Measurements from ENCODE around the gene GOLGA6L2. TPM values are rescaled to one million over a fixed set of nuclear protein-coding genes. Genes with fewer than 3 reads are reported as not detected.
"Not testable (repeated sequence)": the region's sequence is repeated elsewhere in the genome, so short reads cannot be mapped to it uniquely, and the experiment has no call there.

The GOLGA6L2 gene
- total RNA-seq, 1 experiment from 2014 or later: not detected

- DNase-seq (ENCODE audit: extremely low read depth, low read depth): no peak
These were observed 22.7 kb downstream of the GOLGA6L2 start for GRCh38 chr15:23424111-23424904.

DNA sequence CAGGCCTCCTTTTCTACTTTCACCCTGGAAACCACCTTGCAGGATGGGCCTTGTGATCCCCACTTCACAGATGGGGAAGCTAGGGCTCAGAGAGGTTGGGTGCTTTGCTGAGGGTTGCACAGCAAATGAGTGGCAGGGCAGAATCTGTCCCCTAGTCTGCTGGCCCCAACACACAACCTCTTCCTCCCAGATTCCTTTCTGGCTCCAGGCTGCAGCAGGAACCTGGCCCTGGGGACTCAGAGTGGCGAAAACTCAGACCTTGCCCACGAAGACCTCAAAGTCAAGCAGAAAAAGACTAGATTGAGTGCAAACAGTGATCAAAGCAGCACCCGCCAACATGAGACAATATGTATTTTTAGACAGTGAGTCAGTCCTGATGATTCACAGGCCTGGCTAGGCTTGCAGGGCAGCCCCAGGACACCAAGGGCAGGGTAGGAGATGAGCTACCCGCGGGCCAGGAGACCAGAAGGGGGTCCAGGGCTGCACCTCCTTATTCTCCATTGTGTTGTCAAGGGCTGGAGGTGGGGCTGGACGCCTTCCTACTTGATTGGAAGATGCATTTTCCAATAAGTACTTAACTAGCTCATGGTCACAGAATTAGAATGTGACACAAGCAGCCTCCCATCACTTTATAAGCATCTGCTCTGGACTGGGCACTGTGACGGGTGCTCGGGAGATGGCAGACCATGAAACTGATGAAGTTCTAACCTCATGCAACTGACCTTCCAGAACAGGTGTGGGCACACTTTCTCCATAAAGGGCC, 23.9 kb downstream of the GOLGA6L2 start:
- DNase-seq (ENCODE audit: extremely low read depth, low read depth): no peak

GRCh38 chr15:23422099-23422945, 24.7 kb downstream of the GOLGA6L2 start:
- DNase-seq (ENCODE audit: extremely low read depth, low read depth): no peak

- DNase-seq (ENCODE audit: extremely low read depth, low read depth): no peak
These were observed 26.1 kb downstream of the GOLGA6L2 start for GRCh38 chr15:23420806-23421575.

DNA sequence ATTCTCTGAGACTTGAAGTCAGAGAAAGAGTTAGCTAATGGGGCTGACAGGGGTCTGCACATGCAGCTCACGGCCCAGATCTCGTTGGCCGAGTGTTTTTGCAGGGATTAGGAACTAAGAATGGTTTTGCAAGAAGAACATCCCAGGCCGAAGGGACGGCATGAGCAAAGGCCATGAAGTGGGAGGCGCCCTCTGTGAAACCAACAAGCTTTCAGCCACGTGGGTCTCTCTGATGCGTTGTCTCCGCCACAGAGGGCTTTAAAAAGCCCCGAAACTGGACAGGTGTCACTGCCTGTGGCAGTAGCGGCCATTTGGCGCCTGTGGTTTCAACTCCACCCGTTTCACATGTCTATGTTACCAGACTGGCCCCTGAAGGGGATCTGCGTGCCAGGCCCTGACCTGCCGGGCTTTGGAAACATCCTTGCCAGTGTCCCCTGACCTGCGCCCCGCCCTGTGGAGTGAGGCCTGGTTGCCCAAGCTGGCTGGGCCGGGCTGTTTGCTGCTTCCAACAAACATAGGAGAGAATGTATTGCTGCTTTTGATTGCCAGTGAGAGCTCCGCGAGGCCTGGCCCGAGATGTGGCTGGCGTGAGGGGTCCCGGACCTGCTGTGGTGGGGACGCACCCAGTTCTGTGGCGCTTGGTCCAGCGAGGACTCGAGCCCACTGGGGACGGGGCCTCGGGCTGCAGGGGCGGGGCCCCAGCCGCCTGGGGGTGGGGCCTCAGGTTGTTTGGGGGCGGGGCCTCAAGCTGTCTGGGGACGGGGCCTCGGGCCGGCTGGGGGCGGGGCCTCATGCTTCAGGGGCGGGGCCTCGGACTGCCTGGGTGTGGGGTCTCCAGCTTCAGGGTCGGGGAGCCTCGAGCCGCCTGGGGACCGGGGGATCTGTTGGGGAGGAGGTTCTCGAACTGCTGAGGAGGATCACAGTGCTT, 30.4 kb downstream of the GOLGA6L2 start:
- no peak for DNase-seq (ENCODE audit: extremely low read depth, low read depth)

DNA sequence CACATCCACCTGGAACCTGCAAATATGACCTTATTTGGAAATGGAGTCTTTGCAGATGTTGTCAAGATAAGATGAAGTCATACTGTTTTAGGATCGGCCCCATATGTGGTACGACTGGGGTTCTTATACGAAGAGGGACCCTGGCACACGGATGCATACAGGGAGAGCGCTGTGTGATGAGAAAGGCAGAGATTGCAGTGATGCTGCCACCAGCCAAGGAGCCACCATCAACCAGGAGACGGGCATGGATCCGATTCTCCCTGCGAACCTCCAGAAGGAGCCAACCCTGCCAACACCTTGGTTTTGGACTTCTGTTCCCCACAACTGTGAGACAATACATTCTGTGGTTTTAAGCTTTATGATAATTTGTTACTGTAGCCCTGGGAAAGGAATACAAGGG, 31.2 kb downstream of the GOLGA6L2 start:
- DNase-seq (ENCODE audit: extremely low read depth, low read depth): not testable (repeated sequence)

DNA sequence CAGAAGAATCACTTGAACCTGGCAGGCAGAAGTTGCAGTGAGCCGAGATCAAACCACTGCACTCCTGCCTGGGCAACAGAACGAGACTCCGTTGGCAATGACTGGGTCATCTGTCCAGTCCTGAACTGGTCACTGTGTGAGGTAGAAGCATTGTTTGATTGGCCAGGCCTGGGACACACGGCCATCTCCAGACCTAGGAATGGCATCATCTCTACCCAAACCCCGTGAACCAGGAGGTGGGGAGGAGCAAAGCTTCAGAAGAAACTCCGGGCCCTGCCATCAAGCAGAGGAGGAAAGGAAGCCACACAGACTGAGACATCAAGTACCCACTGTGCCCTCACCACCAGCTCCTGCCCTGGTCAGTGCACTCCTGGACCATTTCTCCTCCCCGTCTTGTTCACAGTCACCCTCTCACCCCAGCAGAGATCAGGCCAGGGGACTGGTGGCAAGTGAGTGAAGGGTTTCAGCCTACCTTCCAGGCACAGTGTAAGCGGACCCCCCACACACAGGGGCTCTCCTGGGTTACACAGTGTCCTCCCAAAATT, 31.6 kb downstream of the GOLGA6L2 start:
- no peak for DNase-seq (ENCODE audit: extremely low read depth, low read depth)

DNA sequence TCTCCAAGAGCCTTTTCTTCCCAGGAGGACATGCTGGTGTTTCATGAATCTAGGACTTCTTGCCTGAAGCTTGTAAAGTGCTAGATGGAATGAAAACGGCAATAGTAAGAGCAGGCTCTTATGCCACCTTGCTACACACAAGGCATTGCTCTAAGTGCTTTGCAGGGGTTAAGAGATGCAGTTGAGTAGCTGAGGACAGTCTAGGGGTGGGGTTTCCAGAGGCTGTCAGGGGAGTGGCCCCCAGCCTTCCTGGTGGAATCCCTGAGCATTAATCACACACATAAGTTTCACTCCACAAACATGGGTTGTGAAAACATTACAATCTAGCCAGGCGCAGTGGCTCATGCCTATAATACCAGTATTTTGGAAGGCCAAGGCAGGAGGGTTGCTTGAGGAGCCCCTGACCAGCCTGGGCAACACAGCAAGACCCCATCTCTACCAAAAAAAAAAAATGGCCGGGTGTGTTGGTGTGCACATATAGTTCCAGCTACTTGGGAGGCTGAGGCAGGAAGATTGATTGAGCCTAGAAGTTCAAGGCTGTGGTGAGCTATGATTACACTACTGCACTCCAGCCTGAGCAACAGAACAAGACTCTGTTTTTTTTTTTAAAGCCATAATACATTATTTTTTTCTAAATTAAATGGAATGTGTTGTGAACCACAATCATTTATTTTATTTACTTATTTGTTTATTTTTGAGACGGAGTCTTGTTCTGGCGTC, 34.0 kb downstream of the GOLGA6L2 start:
- not testable (repeated sequence) for DNase-seq (ENCODE audit: extremely low read depth, low read depth)

DNA sequence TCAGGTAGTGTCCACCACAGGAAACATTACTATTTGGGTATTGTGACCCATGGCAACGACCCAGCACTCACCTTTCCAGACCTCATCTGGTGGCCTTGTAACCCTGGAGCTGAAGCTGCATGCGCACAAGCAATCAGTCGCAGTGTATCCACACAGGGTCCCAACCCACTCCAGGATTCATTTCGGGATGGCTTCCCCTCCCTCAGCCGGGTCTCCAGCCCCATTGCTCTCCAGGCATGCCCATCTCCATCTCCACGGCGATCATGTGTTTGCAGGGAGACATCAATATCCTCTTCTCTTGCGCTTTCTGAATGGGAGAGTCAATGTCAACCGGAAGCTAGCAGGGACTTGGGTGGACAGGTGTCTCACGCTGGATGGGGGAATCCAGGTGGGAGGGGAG, 35.2 kb downstream of the GOLGA6L2 start:
- DNase-seq (ENCODE audit: extremely low read depth, low read depth): no peak

DNA sequence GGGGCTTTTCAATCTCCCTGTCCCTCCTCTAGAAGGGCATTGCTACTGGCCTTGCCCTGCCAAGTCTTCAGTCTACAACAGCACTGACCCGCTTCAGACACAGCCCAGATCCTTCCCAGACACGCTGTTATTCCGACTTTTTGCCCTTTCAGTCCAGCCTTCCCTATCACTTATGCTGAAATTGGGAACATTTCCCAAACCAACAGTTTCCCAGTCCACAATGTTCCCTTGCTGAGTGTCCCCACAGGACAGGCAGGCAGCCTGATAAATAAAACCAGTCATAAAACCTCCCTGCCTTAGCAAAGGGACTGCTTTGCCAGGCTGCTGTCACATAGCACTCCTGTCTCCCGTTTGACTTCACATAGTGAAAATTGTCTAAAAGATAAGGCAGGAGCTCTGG, 43.5 kb downstream of the GOLGA6L2 start:
- no peak for DNase-seq (ENCODE audit: extremely low read depth, low read depth)

DNA sequence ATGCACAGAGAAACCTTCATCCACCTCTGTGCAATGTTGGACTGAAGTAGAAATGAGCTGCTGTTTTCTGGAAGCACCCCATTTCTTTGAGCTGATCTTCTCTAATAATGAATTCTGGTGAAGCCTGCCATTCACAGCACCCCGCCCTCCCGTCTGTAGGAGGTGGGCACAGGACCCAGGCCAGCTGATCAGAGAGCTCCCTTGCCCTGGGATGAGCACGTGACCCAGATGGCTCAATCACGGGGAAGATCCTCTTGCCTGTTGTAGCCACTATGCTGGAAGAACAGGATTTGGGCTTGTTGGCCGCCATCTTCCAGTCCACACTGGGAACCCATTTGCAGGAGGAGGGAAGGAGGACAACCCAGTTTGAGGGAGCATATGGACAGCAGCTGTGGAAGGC, 44.5 kb downstream of the GOLGA6L2 start:
- no peak for DNase-seq (ENCODE audit: extremely low read depth, low read depth)

- DNase-seq (ENCODE audit: extremely low read depth, low read depth): no peak
These were observed 44.9 kb downstream of the GOLGA6L2 start for GRCh38 chr15:23402140-23402539.

GRCh38 chr15:23401627-23402026, 45.4 kb downstream of the GOLGA6L2 start:
- DNase-seq (ENCODE audit: extremely low read depth, low read depth): no peak

GRCh38 chr15:23399207-23399606, 47.8 kb downstream of the GOLGA6L2 start:
- DNase-seq (ENCODE audit: extremely low read depth, low read depth): not testable (repeated sequence)

DNA sequence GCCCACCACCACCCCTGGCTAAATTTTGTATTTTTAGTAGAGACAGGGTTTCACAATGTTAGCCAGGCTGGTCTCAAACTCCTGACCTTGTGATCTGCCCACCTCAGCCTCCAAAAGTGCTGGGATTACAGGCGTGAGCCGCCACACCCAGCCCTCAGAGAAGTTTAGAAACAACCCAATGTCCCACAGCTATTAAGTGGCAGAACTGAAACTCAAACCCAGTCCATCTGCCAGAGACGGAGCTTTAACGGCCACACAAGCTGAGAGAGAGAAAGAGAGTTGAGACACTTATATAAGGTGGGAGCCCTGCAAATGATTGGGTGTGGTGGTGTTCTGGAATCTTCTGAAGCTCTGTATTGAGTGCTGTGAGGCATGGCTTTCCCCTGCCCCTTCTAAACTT, 48.7 kb downstream of the GOLGA6L2 start:
- not testable (repeated sequence) for DNase-seq (ENCODE audit: extremely low read depth, low read depth)

GRCh38 chr15:23397779-23398178, 49.3 kb downstream of the GOLGA6L2 start:
- no peak for DNase-seq (ENCODE audit: extremely low read depth, low read depth)

- no peak for DNase-seq (ENCODE audit: extremely low read depth, low read depth)
These were observed 51.2 kb downstream of the GOLGA6L2 start for GRCh38 chr15:23395832-23396231.

DNA sequence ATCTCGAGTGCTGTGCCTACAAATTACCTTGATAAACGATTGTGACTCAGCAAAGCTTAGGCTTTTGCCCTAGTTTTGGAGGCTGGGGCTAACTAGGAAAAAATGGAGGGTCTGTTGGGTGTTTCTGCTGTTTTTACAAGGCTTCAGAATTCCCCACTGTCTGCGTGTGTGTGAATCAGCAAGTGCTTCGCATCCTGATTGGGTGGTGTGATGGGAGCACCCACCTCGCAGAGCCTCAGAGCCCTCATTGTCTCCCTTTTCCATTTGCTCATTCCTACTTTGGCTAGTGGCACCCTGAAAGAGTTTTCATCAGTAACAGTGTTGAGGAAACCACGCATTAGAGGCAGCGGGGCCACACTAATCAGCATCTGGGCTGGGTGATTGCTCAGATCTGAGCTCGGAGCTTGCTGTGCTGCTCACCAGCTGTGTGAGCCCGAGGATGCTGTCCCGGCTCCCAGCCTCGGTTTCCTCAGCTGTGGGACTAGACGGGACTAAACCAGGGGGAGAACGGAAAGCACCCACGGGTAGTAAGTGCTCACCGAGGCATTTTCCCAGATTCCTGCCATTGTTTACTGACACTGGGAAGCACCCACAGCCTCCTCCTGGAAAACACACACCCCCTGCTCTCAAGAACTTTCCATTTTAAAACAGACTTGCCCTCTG, 51.9 kb downstream of the GOLGA6L2 start:
- no peak for DNase-seq (ENCODE audit: extremely low read depth, low read depth)

Measured in NCI-H460 (cell line).